Bronchial epithelial cell (primary cell): ENCODE measurements around the gene EMSY. TPM values are rescaled to one million over a fixed set of nuclear protein-coding genes. Genes with fewer than 3 reads are reported as not detected.

ENCODE experiments used
- DNase-seq: peaks from one replicate; pipeline ENCODE4 v3.0.0-alpha.2; 2010; ENCODE audit warnings: low read depth
- FAIRE-seq: peaks from 2 replicates; lab custom pipeline; 2011; peaks lifted over from hg19 to GRCh38; lab: Jason Lieb, UNC
- H3K27me3 ChIP-seq: 2 replicates; pipeline ENCODE4 v1.5.1; 2011; ENCODE audit warnings: low read length; ENCODE audit not compliant: control insufficient read depth, insufficient read depth
- H3K36me3 ChIP-seq: 2 replicates; pipeline ENCODE4 v1.5.1; 2011; ENCODE audit warnings: low read length; ENCODE audit not compliant: control insufficient read depth, insufficient read depth
- H3K4me3 ChIP-seq: 2 replicates; pipeline ENCODE4 v1.5.1; 2011; ENCODE audit warnings: mild to moderate bottlenecking, low read depth, low read length, control low read depth
- CTCF ChIP-seq: IDR thresholded peaks from 2 replicates; pipeline ENCODE4 v1.5.1; 2011; ENCODE audit warnings: mild to moderate bottlenecking, moderate library complexity, low read length, control low read depth, inconsistent platforms; ENCODE audit not compliant: insufficient read depth, severe bottlenecking
- total RNA-seq: library from RNA; depleted of rRNA; stranded (reverse); fragments of >200 nt; gene quantifications from 2 replicates; pipeline ENCODE4 v1.2.1, GENCODE V29; 2014

EMSY gene
- total RNA-seq, 1 donor from 2014 or later = 6.1 TPM

- Histone ChIP-seq H3K27me3 (no peaks in the 10 kb centered on the region), H3K36me3 (no peaks in the 10 kb centered on the region), H3K4me3 (no peak overlapping the region)
- no peak for TF ChIP-seq CTCF
- FAIRE-seq (no peak), DNase-seq (no peak)
Observed at GRCh38 chr11:76510060-76511047, 65.5 kb downstream of the EMSY start.

- Histone ChIP-seq H3K36me3 (no peaks in the 10 kb centered on the region), H3K4me3 (no peak overlapping the region), H3K27me3 (no peaks in the 10 kb centered on the region)
- FAIRE-seq (no peak), DNase-seq (peak; percentile 26)
- TF ChIP-seq CTCF = peak; percentile 16
Observed at GRCh38 chr11:76512851-76513653, 68.2 kb downstream of the EMSY start.

DNA sequence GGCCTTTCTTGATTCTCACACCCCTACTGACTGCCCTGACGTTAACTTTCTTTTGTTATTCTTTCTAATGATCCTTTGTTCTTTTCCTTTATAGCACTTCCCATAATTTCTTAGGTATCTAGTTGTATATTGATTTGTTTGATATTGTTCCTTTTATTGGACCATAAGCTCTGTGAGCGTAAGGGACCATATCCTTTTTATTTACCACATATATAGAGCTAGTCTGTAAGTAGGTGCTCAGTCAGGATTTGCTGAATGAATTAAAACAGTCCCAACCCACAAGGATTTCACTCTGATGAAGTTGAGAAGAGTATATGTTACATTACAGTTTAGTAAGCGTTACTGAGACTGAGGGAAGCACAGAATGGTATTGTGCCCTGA, 68.8 kb downstream of the EMSY start:
- DNase-seq (no peak), FAIRE-seq (no peak)
- Histone ChIP-seq H3K36me3 (no peaks in the 10 kb centered on the region), H3K4me3 (no peak overlapping the region), H3K27me3 (no peaks in the 10 kb centered on the region)
- no peak for TF ChIP-seq CTCF

DNA sequence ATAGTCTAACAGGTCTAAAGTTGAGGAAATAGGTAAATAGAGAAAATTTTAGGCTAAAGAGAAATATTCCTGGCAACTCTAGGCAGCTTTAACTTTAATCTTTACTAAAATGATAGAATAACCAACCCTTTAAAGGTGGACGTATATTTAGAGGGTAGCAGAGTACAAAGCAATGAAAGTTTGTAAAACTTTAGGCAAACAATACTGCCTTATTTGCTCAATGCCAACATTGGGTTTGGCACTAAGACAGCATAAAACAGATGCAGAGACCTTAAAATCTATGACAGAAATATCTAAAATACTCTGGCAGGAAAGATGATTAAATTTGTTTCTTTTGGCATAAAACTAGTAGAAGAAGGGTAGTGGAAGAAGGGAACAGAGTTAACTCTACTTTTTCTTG, 70.7 kb downstream of the EMSY start:
- no peak for FAIRE-seq
- no peak for DNase-seq
- H3K27me3 ChIP-seq = no peaks in the 10 kb centered on the region
- H3K4me3 ChIP-seq = no peak overlapping the region
- no peak for TF ChIP-seq CTCF
- H3K36me3 ChIP-seq = no peaks in the 10 kb centered on the region

DNA sequence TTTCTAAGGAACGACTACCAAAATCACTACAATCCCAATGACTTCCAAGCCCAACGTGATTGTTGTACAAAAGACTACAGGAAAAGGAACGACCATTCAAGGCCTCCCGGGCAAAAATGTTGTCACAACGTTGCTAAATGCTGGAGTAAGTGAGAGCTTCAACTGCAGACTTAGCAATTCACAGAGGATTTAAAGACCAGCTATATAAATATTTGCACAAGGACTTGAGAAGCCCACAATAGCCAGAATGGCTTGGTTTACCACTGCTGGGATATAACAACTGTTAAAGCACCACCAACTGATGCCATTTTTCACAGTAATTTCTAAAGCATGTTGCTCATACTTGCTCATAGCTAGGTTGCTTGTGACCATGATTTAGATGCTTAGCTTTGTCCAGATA, 78.3 kb downstream of the EMSY start:
- FAIRE-seq (no peak), DNase-seq (no peak)
- H3K36me3 ChIP-seq = peaks cover under 1% of the 10 kb centered on the region
- TF ChIP-seq CTCF = no peak
- no peak overlapping the region for H3K4me3 ChIP-seq
- H3K27me3 ChIP-seq = no peaks in the 10 kb centered on the region
